Measurements from ENCODE around the gene PYROXD2. TPM values are rescaled to one million over a fixed set of nuclear protein-coding genes. Genes with fewer than 3 reads are reported as not detected.

PYROXD2 gene
- total and polyA plus RNA-seq, 2 of the 13 experiments (the other 11 are each of a cell fraction or from before 2014, with no cell fraction given), result 2.0 to 6.2 TPM

DNA sequence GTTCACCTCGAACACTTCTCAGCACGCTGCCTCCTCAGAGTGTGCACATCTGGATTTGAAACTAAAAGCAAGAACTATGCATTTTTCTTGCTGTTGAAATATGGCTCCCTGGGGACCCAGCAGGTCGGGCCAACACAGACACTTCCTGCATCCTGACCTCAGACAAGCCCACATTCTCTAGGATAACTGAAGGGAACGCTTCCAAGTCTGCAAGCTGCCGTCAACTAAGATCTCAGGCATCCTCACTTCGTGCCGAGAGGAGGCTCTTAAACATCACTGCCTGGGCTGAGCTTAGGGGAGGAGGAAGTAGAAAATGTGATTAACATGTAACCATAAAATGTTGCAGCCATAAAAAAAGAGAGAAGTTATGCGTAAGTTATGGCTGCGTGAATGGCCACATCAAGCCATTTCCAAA lies 65.5 kb downstream of the PYROXD2 start:
- DNase-seq (ENCODE audit: low spot score) (no peak), ATAC-seq (no peak), FAIRE-seq (no peak)
- H3K9ac ChIP-seq (ENCODE audit: insufficient read depth, low read depth, low read length), result no peak overlapping the region
- CTCF ChIA-PET (ENCODE audit: low intra/inter-chr PET ratio, low total read pairs), result no interaction called here
- H3K9me3 ChIP-seq (ENCODE audit: low read length), result no peaks in the 10 kb centered on the region
- TF ChIP-seq ZNF589 (CRISPR knock-in tag; conservative IDR thresholded peaks at IDR 0.05) (no peak), ETV6 (CRISPR knock-in tag; conservative IDR thresholded peaks at IDR 0.05) (no peak), KLF15 (CRISPR knock-in tag; IDR thresholded peaks at IDR 0.05; ENCODE audit: borderline replicate concordance) (no peak), MAZ (IDR thresholded peaks at IDR 0.05; ENCODE audit: borderline replicate concordance, low read depth, low read length) (no peak), MAZ (CRISPR knock-in tag; IDR thresholded peaks at IDR 0.05; ENCODE audit: low read depth) (no peak), ZNF260 (CRISPR knock-in tag; IDR thresholded peaks at IDR 0.05; ENCODE audit: borderline replicate concordance, low read depth) (no peak), ZNF720 (CRISPR knock-in tag; IDR thresholded peaks at IDR 0.05) (no peak), IKZF4 (CRISPR knock-in tag; IDR thresholded peaks at IDR 0.05; ENCODE audit: borderline replicate concordance, low read depth, not compliant biosample characterization) (no peak), SOX13 (IDR thresholded peaks at IDR 0.05) (no peak), SOX13 (CRISPR knock-in tag; conservative IDR thresholded peaks at IDR 0.05 in 1 of 2, IDR thresholded peaks at IDR 0.05 in 1 of 2) (no peak), TSC22D2 (CRISPR knock-in tag; IDR thresholded peaks at IDR 0.05; ENCODE audit: borderline replicate concordance) (no peak), ZMYM4 (CRISPR knock-in tag; IDR thresholded peaks at IDR 0.05) (no peak), NFIC (IDR thresholded peaks at IDR 0.05; ENCODE audit: low read length) (no peak), HNRNPUL1 (IDR thresholded peaks at IDR 0.05; ENCODE audit: low read depth, low read length) (no peak), ZNF567 (CRISPR knock-in tag; IDR thresholded peaks at IDR 0.05; ENCODE audit: borderline replicate concordance) (no peak), SKI (IDR thresholded peaks at IDR 0.05; ENCODE audit: partially characterized antibody) (no peak), ZNF30 (CRISPR knock-in tag; IDR thresholded peaks at IDR 0.05) (no peak)
- TF ChIP-seq, protein P1, sequence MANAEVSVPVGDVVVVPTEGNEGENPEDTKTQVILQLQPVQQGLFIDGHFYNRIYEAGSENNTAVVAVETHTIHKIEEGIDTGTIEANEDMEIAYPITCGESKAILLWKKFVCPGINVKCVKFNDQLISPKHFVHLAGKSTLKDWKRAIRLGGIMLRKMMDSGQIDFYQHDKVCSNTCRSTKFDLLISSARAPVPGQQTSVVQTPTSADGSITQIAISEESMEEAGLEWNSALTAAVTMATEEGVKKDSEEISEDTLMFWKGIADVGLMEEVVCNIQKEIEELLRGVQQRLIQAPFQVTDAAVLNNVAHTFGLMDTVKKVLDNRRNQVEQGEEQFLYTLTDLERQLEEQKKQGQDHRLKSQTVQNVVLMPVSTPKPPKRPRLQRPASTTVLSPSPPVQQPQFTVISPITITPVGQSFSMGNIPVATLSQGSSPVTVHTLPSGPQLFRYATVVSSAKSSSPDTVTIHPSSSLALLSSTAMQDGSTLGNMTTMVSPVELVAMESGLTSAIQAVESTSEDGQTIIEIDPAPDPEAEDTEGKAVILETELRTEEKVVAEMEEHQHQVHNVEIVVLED (CRISPR knock-in tag; IDR thresholded peaks at IDR 0.05; ENCODE audit: borderline replicate concordance), result no peak
- TF ChIP-seq, protein P2, sequence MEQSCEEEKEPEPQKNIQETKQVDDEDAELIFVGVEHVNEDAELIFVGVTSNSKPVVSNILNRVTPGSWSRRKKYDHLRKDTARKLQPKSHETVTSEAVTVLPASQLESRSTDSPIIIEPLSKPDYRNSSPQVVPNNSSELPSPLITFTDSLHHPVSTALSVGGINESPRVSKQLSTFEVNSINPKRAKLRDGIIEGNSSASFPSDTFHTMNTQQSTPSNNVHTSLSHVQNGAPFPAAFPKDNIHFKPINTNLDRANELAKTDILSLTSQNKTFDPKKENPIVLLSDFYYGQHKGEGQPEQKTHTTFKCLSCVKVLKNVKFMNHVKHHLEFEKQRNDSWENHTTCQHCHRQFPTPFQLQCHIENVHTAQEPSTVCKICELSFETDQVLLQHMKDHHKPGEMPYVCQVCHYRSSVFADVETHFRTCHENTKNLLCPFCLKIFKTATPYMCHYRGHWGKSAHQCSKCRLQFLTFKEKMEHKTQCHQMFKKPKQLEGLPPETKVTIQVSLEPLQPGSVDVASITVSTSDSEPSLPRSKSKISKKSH (CRISPR knock-in tag; IDR thresholded peaks at IDR 0.05; ENCODE audit: borderline replicate concordance), result no peak
- TF ChIP-seq, protein P3, sequence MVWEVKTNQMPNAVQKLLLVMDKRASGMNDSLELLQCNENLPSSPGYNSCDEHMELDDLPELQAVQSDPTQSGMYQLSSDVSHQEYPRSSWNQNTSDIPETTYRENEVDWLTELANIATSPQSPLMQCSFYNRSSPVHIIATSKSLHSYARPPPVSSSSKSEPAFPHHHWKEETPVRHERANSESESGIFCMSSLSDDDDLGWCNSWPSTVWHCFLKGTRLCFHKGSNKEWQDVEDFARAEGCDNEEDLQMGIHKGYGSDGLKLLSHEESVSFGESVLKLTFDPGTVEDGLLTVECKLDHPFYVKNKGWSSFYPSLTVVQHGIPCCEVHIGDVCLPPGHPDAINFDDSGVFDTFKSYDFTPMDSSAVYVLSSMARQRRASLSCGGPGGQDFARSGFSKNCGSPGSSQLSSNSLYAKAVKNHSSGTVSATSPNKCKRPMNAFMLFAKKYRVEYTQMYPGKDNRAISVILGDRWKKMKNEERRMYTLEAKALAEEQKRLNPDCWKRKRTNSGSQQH (CRISPR knock-in tag; IDR thresholded peaks at IDR 0.05; ENCODE audit: low read depth), result no peak
- TF ChIP-seq, protein P4, sequence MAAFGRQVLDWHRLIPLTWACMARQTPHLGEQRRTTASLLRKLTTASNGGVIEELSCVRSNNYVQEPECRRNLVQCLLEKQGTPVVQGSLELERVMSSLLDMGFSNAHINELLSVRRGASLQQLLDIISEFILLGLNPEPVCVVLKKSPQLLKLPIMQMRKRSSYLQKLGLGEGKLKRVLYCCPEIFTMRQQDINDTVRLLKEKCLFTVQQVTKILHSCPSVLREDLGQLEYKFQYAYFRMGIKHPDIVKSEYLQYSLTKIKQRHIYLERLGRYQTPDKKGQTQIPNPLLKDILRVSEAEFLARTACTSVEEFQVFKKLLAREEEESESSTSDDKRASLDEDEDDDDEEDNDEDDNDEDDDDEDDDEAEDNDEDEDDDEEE (CRISPR knock-in tag; IDR thresholded peaks at IDR 0.05), result no peak
- no peak overlapping the region for H3K27ac ChIP-seq (ENCODE audit: extremely low read length, insufficient read depth, low read length)
- no peak overlapping the region for H3K4me2 ChIP-seq (ENCODE audit: low read depth, low read length)
- H4K20me1 ChIP-seq (ENCODE audit: insufficient read depth, low read length), result no peaks in the 10 kb centered on the region
- no TSS peak for BruUV-seq (replicated peaks)
- H3K79me2 ChIP-seq (ENCODE audit: insufficient read depth, low read length), result no peaks in the 10 kb centered on the region
- no peak overlapping the region for H2AFZ ChIP-seq (ENCODE audit: low read length)
- in situ Hi-C loops (cut with HindIII; ENCODE audit: extremely low pct_ligation_motif_present, low pct_unique_long_range_greater_than_20kb), result no loop called here
- H3K4me1 ChIP-seq (ENCODE audit: insufficient read depth, low read length), result no peaks in the 10 kb centered on the region
- no peaks in the 10 kb centered on the region for H3K36me3 ChIP-seq (replicated peaks in 1 of 2; ENCODE audit: control insufficient read depth in 1 of 2, insufficient read depth in 2 of 2, low read length in 2 of 2)
- 34% methylated on average over 9 of the region's 9 CpGs for WGBS (ENCODE audit: low lambda C conversion rate)
- H3K27me3 ChIP-seq (ENCODE audit: control insufficient read depth in 1 of 2, insufficient read depth in 2 of 2, low read length in 2 of 2), result peaks cover 2 to 52% of the 10 kb centered on the region in 2 experiments
- POLR2A ChIA-PET, result no interaction called here
- intact Hi-C loops (cut with micrococcal nuclease; ENCODE audit: unreplicated experiment), result no loop called here
- no peak overlapping the region for H3K4me3 ChIP-seq (replicated peaks in 1 of 3; ENCODE audit: insufficient read depth in 1 of 3, low read depth in 2 of 3, low read length in 3 of 3)
